H9 (cell line): ENCODE results near the gene PDE8A. TPM values are rescaled to one million over a fixed set of nuclear protein-coding genes. Genes with fewer than 3 reads are reported as not detected.
A peak's percentile ranks its signal among the peaks of the same experiment; 100 is the strongest.

Experiments used
- DNase-seq: peaks from one replicate; pipeline ENCODE4 v3.0.0-alpha.2; 2017
- H2AFZ ChIP-seq: one replicate; pipeline ENCODE4 v1.6.1; 2013; ENCODE audit warnings: mild to moderate bottlenecking, low read length, control low read depth, moderate library complexity
- H2AK5ac ChIP-seq: 2 replicates; pipeline ENCODE4 v1.6.1; 2013; ENCODE audit warnings: low read length, control low read depth, mixed read lengths; ENCODE audit not compliant: insufficient read length
- H2BK120ac ChIP-seq: one replicate; pipeline ENCODE4 v1.6.1; 2013; ENCODE audit warnings: low read depth, mild to moderate bottlenecking, low read length, control low read depth, inconsistent platforms; ENCODE audit not compliant: poor library complexity, severe bottlenecking
- H2BK12ac ChIP-seq: 2 replicates; pipeline ENCODE4 v1.6.1; 2013; ENCODE audit warnings: low read length, control low read depth, mixed read lengths, low read depth; ENCODE audit not compliant: insufficient read length
- H2BK15ac ChIP-seq: 2 replicates; pipeline ENCODE4 v1.6.1; 2013; ENCODE audit warnings: low read depth, low read length, control low read depth
- H2BK20ac ChIP-seq: one replicate; pipeline ENCODE4 v1.6.1; 2013; ENCODE audit warnings: low read depth, mild to moderate bottlenecking, low read length, control low read depth, inconsistent platforms; ENCODE audit not compliant: poor library complexity, severe bottlenecking
- H2BK5ac ChIP-seq: 2 replicates; pipeline ENCODE4 v1.6.1; 2013; ENCODE audit warnings: low read length, control low read depth, mixed read lengths; ENCODE audit not compliant: insufficient read length
- H3K14ac ChIP-seq: 2 replicates; pipeline ENCODE4 v1.6.1; 2013; ENCODE audit warnings: low read length, control low read depth; ENCODE audit not compliant: insufficient read depth
- H3K18ac ChIP-seq: 2 replicates; pipeline ENCODE4 v1.6.1; 2013; ENCODE audit warnings: low read depth, mild to moderate bottlenecking, mixed read lengths, low read length, control low read depth; ENCODE audit not compliant: insufficient read length
- H3K23ac ChIP-seq: 2 replicates; pipeline ENCODE4 v1.6.1; 2013; ENCODE audit warnings: low read length, control low read depth, mixed read lengths, low read depth; ENCODE audit not compliant: insufficient read length
- H3K23me2 ChIP-seq: 2 replicates; pipeline ENCODE4 v1.6.1; 2013; ENCODE audit warnings: low read depth, mild to moderate bottlenecking, mixed read lengths, low read length, control low read depth; ENCODE audit not compliant: insufficient read length, poor library complexity, severe bottlenecking
- H3K27ac ChIP-seq: 2 replicates; pipeline ENCODE4 v1.5.1; 2013; ENCODE audit warnings: low read length, control low read depth, mixed read lengths, low read depth; ENCODE audit not compliant: insufficient read length
- H3K27me3 ChIP-seq: 2 replicates; pipeline ENCODE4 v1.6.1; 2013; ENCODE audit warnings: low read length, control low read depth, inconsistent platforms; ENCODE audit not compliant: insufficient read depth
- H3K4ac ChIP-seq: 2 replicates; pipeline ENCODE4 v1.6.1; 2013; ENCODE audit warnings: low read depth, mild to moderate bottlenecking, control low read depth, inconsistent platforms, low read length, moderate library complexity
- H3K4me1 ChIP-seq: 2 replicates; pipeline ENCODE4 v1.6.1; 2013; ENCODE audit warnings: low read length, control low read depth, inconsistent platforms; ENCODE audit not compliant: insufficient read depth
- H3K4me2 ChIP-seq: 2 replicates; pipeline ENCODE4 v1.6.1; 2013; ENCODE audit warnings: low read length, control low read depth, mixed read lengths; ENCODE audit not compliant: insufficient read length, insufficient read depth
- H3K56ac ChIP-seq: 2 replicates; pipeline ENCODE4 v1.6.1; 2013; ENCODE audit warnings: low read depth, mild to moderate bottlenecking, mixed read lengths, low read length, control low read depth; ENCODE audit not compliant: insufficient read length
- H3K79me1 ChIP-seq: 2 replicates; pipeline ENCODE4 v1.6.1; 2013; ENCODE audit warnings: low read depth, mild to moderate bottlenecking, moderate library complexity, low read length, control low read depth, inconsistent platforms; ENCODE audit not compliant: insufficient read depth, poor library complexity, severe bottlenecking
- H3K79me2 ChIP-seq: 2 replicates; pipeline ENCODE4 v1.6.1; 2013; ENCODE audit warnings: low read length, control low read depth, inconsistent platforms; ENCODE audit not compliant: insufficient read depth
- H3K9ac ChIP-seq: 2 replicates; pipeline ENCODE4 v1.6.1; 2013; ENCODE audit warnings: low read length, control low read depth, mixed read lengths; ENCODE audit not compliant: insufficient read length; ENCODE audit errors: extremely low read depth
- H3K9me3 ChIP-seq: one replicate; pipeline ENCODE4 v1.6.1; 2013; ENCODE audit warnings: low read depth, low read length, inconsistent platforms; ENCODE audit not compliant: control insufficient read depth
- H3T11ph ChIP-seq: one replicate; pipeline ENCODE4 v1.6.1; 2013; ENCODE audit warnings: mild to moderate bottlenecking, low read length, control low read depth, inconsistent platforms
- H4K20me1 ChIP-seq: one replicate; pipeline ENCODE4 v1.6.1; 2013; ENCODE audit not compliant: control insufficient read depth, insufficient read length, insufficient read depth
- H4K5ac ChIP-seq: 2 replicates; pipeline ENCODE4 v1.6.1; 2013; ENCODE audit warnings: low read depth, mild to moderate bottlenecking, mixed read lengths, low read length, control low read depth; ENCODE audit not compliant: insufficient read length
- H4K8ac ChIP-seq: replicated peaks from 2 replicates; pipeline ENCODE4 v1.6.1; 2013; ENCODE audit warnings: low read length, control low read depth, mixed read lengths, low read depth; ENCODE audit not compliant: insufficient read length
- H4K91ac ChIP-seq: 2 replicates; pipeline ENCODE4 v1.6.1; 2013; ENCODE audit warnings: low read depth, mild to moderate bottlenecking, moderate library complexity, mixed read lengths, low read length, control low read depth; ENCODE audit not compliant: insufficient read length
- H3K27ac Mint-ChIP-seq, 3 experiments: 2 replicates in 2 of 3; 3 replicates in 1 of 3; pipeline ENCODE4 v1.8.0; 2020 to 2021; ENCODE audit warnings: mixed read lengths in 3 of 3, mild to moderate bottlenecking in 1 of 3, moderate library complexity in 1 of 3
- H3K27me3 Mint-ChIP-seq: 2 replicates; pipeline ENCODE4 v1.8.0; 2021; ENCODE audit warnings: low read depth, mild to moderate bottlenecking, moderate library complexity, mixed read lengths
- H3K36me3 Mint-ChIP-seq, 3 experiments: 2 replicates in 2 of 3; 3 replicates in 1 of 3; pipeline ENCODE4 v1.8.0; 2020 to 2021; ENCODE audit warnings: low read depth in 3 of 3, mixed read lengths in 3 of 3; ENCODE audit not compliant: insufficient read depth in 1 of 3
- H3K4me1 Mint-ChIP-seq, 2 experiments: 2 replicates each; pipeline ENCODE4 v1.8.0; 2020; ENCODE audit warnings: mixed read lengths in 2 of 2
- H3K4me3 Mint-ChIP-seq, 2 experiments: 2 replicates in 1 of 2; 3 replicates in 1 of 2; pipeline ENCODE4 v1.8.0; 2020 to 2021; ENCODE audit warnings: mild to moderate bottlenecking in 2 of 2, mixed read lengths in 2 of 2, moderate library complexity in 1 of 2
- H3K9me3 Mint-ChIP-seq, 2 experiments: 2 replicates in 1 of 2; 3 replicates in 1 of 2; pipeline ENCODE4 v1.8.0; 2020; ENCODE audit warnings: mild to moderate bottlenecking in 2 of 2, mixed read lengths in 2 of 2, moderate library complexity in 1 of 2
- WGBS: extraction: QIAGEN DNeasy Blood & Tissue Kit; methylation state at CpG from one replicate; pipeline ENCODE4 v1.1.7; 2013; ENCODE audit warnings: missing lambda C conversion rate, low lambda C conversion rate, mixed read lengths; ENCODE audit not compliant: insufficient read length; ENCODE audit errors: extremely low coverage; 5-methylcytosine and 5-hydroxymethylcytosine counted together
- total RNA-seq: library from RNA; stranded (reverse); gene quantifications from 2 replicates; pipeline ENCODE4 v1.2.1, GENCODE V29; 2021
- TF ChIP-seq, protein P1 (sequence below): fragments of 200-600 bp; sonication (generic); conservative IDR thresholded peaks from 3 replicates; pipeline ENCODE4 v1.8.0; 2021; ENCODE audit warnings: antibody characterized with exemption, mild to moderate bottlenecking

PDE8A gene
- total RNA-seq, 1 experiment from 2014 or later = 9.3 TPM

DNA sequence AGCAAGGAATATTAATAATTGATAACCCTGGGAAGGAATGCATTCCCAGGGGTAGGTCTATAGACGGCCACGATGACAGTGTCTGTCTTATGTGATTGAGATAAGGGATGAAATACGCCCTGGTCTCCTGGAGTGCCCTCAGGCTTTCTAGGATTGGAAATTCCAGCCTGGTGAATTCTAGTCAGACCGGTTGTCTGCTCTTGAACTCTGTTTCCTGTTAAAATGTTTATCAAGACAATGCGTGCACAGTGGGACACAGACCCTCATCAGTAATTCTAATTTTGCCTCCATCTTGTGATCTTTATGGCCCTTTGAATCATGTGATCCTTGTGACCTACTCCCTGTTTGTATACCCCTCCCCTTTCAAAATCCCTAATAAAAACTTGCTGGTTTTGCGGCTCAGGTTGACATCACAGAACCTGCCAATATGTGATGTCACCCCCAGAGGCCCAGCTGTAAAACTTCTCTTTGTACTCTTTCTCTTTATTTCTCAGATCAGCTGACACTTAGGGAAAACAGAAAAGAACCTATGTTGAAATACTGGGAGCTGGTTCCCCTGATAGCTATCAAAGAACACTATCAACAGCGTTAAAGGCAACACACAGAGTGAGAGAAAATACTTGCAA is 183.3 kb downstream of the PDE8A start:
- Histone ChIP-seq H3K4ac (no peak overlapping the region), H2AFZ (no peak overlapping the region), H3K4me2 (no peak overlapping the region), H3K79me2 (no peaks in the 10 kb centered on the region), H2BK12ac (no peak overlapping the region), H3K9me3 (no peaks in the 10 kb centered on the region), H3K18ac (no peak overlapping the region), H4K91ac (no peak overlapping the region), H2BK15ac (no peak overlapping the region), H3K4me1 (no peaks in the 10 kb centered on the region), H4K8ac (no peak overlapping the region), H2AK5ac (no peak overlapping the region), H3K9ac (no peak overlapping the region), H3K23me2 (no peaks in the 10 kb centered on the region), H3T11ph (no peak overlapping the region), H4K20me1 (no peaks in the 10 kb centered on the region), H4K5ac (no peak overlapping the region), H3K23ac (no peak overlapping the region), H3K14ac (no peak overlapping the region), H3K27me3 (no peaks in the 10 kb centered on the region), H3K27ac (no peak overlapping the region), H2BK20ac (no peak overlapping the region), H3K79me1 (no peaks in the 10 kb centered on the region), H2BK5ac (no peak overlapping the region), H2BK120ac (no peak overlapping the region), H3K56ac (no peak overlapping the region)
- H3K36me3 Mint-ChIP-seq = peaks cover 9 to 29% (median 23%) of the 10 kb centered on the region in 3 experiments
- no peak for DNase-seq
- H3K27me3 Mint-ChIP-seq = peaks cover 2% of the 10 kb centered on the region; the same call in 1 of the 2 replicates
- WGBS = no CpG with 5 or more reads among the region's 7 CpGs
- peaks cover 33 to 38% of the 10 kb centered on the region in 2 experiments for H3K9me3 Mint-ChIP-seq
- peaks cover 4 to 12% of the 10 kb centered on the region in 2 experiments for H3K4me1 Mint-ChIP-seq
- TF ChIP-seq, protein P1, sequence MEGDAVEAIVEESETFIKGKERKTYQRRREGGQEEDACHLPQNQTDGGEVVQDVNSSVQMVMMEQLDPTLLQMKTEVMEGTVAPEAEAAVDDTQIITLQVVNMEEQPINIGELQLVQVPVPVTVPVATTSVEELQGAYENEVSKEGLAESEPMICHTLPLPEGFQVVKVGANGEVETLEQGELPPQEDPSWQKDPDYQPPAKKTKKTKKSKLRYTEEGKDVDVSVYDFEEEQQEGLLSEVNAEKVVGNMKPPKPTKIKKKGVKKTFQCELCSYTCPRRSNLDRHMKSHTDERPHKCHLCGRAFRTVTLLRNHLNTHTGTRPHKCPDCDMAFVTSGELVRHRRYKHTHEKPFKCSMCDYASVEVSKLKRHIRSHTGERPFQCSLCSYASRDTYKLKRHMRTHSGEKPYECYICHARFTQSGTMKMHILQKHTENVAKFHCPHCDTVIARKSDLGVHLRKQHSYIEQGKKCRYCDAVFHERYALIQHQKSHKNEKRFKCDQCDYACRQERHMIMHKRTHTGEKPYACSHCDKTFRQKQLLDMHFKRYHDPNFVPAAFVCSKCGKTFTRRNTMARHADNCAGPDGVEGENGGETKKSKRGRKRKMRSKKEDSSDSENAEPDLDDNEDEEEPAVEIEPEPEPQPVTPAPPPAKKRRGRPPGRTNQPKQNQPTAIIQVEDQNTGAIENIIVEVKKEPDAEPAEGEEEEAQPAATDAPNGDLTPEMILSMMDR = no peak
- H3K27ac Mint-ChIP-seq = peak overlapping the region in 1 of 3 experiments; percentile 66; a peak in 1 of 7 replicates
- H3K4me3 Mint-ChIP-seq = no peak overlapping the region
